GM13976 (cell line): ENCODE data around the gene HIRIP3.

ENCODE experiments used
- DNase-seq: peaks from one replicate; pipeline ENCODE4 v3.0.0; 2012; ENCODE audit warnings: low spot score
- CTCF ChIP-seq: IDR thresholded peaks from 2 replicates; pipeline ENCODE4 v1.5.1; 2012; ENCODE audit warnings: borderline replicate concordance, mild to moderate bottlenecking; ENCODE audit not compliant: insufficient read depth; ENCODE audit errors: extremely low read depth, missing control alignments, control extremely low read depth
- in situ Hi-C: fragments of 300-500 bp; cut with MboI; formaldehyde crosslinking; loops from one replicate; pipeline ENCODE4 v1.12.0; 2022; ENCODE audit warnings: low sequenced_read_pairs, mixed read lengths, inconsistent platforms; ENCODE audit not compliant: unreplicated experiment

HIRIP3 gene

GRCh38 chr16:29977063-29977825, 18.2 kb downstream of the HIRIP3 start:
- no peak for TF ChIP-seq CTCF
- DNase-seq = no peak
- in situ Hi-C loops = loop anchor here (10.0 kb wide), 1 partner anchor 62 kb away; no protein-coding TSS in a partner anchor

GRCh38 chr16:29975811-29976511, 19.5 kb downstream of the HIRIP3 start:
- in situ Hi-C loops = loop anchor here (10.0 kb wide), 1 partner anchor 61 kb away; no protein-coding TSS in a partner anchor
- no peak for TF ChIP-seq CTCF
- no peak for DNase-seq

- in situ Hi-C loops = loop anchor here (10.0 kb wide), 1 partner anchor 60 kb away; no protein-coding TSS in a partner anchor
- TF ChIP-seq CTCF = no peak
- no peak for DNase-seq
Observed at GRCh38 chr16:29975134-29975538, 20.3 kb downstream of the HIRIP3 start.

GRCh38 chr16:29974291-29975133, 20.9 kb downstream of the HIRIP3 start:
- in situ Hi-C loops = loop anchor here (10.0 kb wide), 1 partner anchor 60 kb away; no protein-coding TSS in a partner anchor
- no peak for DNase-seq
- no peak for TF ChIP-seq CTCF

GRCh38 chr16:29973384-29974246, 21.8 kb downstream of the HIRIP3 start, which contains the start of gene TAOK2:
TSS of gene TAOK2 (plus strand) at chr16:29973868. CDS start at chr16:29977773, 3,905 bp downstream.
- DNase-seq = peak; percentile 100
- no peak for TF ChIP-seq CTCF
- in situ Hi-C loops = loop anchor here (10.0 kb wide), 1 partner anchor 59 kb away; no protein-coding TSS in a partner anchor
